K562 (cell line): ENCODE measurements around the gene CSF3. TPM values are rescaled to one million over a fixed set of nuclear protein-coding genes. Genes with fewer than 3 reads are reported as not detected.

ENCODE experiments used
- CHD4 ChIP-seq: fragments of 200-600 bp; sonication (generic); IDR thresholded peaks from 3 replicates; pipeline ENCODE4 v1.6.1; 2012; ENCODE audit warnings: low read depth, mild to moderate bottlenecking, mixed read lengths, low read length, inconsistent platforms; ENCODE audit not compliant: insufficient read depth, insufficient replicate concordance, poor library complexity, severe bottlenecking
- CXXC5 ChIP-seq: fragments of 250-450 bp; sonication (Bioruptor Pico); IDR thresholded peaks from 2 replicates; pipeline ENCODE4 v1.8.0; 2022; ENCODE audit warnings: inconsistent platforms, mild to moderate bottlenecking, moderate library complexity
- E2F8 ChIP-seq: fragments of 450-650 bp; IDR thresholded peaks from 2 replicates; pipeline ENCODE4 v1.7.1; 2018; ENCODE audit warnings: mild to moderate bottlenecking, low read depth; ENCODE audit not compliant: partially characterized antibody
- EP300 ChIP-seq: IDR thresholded peaks from 2 replicates; pipeline ENCODE4 v1.6.1; 2012; ENCODE audit warnings: low read length, improper control_type of control experiment
- FOXA3 ChIP-seq, 2 experiments: fragments of 450-650 bp in 1 of 2; sonication (generic) in 1 of 2; formaldehyde crosslinking; IDR thresholded peaks in 1 of 2; conservative IDR thresholded peaks in 1 of 2; 2 replicates each; pipeline versions ENCODE4 v1.4.0 to v1.8.0; 2020 to 2022; ENCODE audit warnings: mild to moderate bottlenecking in 2 of 2, missing genetic modification reagents in 1 of 2
- HDAC8 ChIP-seq: fragments of 450-650 bp; IDR thresholded peaks from 2 replicates; pipeline ENCODE4 v1.6.1; 2016; ENCODE audit warnings: mild to moderate bottlenecking, missing genetic modification characterization, moderate library complexity, missing compliant biosample characterization
- JUN ChIP-seq, 2 experiments: sonication (generic) in 1 of 2; formaldehyde crosslinking in 1 of 2; IDR thresholded peaks; 2 replicates each; pipeline versions ENCODE4 v1.6.1 to v1.8.0; 2012 to 2022; ENCODE audit warnings: borderline replicate concordance in 2 of 2, mild to moderate bottlenecking in 2 of 2, improper control_type of control experiment in 1 of 2, low read depth in 1 of 2, low read length in 1 of 2, missing genetic modification reagents in 1 of 2
- KLF13 ChIP-seq: fragments of 450-650 bp; IDR thresholded peaks from 2 replicates; pipeline ENCODE4 v1.6.1; 2016; ENCODE audit warnings: missing genetic modification characterization, low read depth, mild to moderate bottlenecking, missing compliant biosample characterization, moderate library complexity, borderline replicate concordance
- MBD2 ChIP-seq: sonication (generic); IDR thresholded peaks from 2 replicates; pipeline ENCODE4 v1.6.1; 2016; ENCODE audit warnings: low read depth, borderline replicate concordance
- MLLT1 ChIP-seq, 2 experiments: fragments of 450-650 bp; IDR thresholded peaks; 2 replicates each; pipeline ENCODE4 v1.6.1; 2016
- NR2C1 ChIP-seq, 2 experiments: fragments of 450-650 bp; IDR thresholded peaks; 2 replicates each; pipeline ENCODE4 v1.6.1; 2017; ENCODE audit warnings: mild to moderate bottlenecking in 2 of 2, antibody characterized with exemption in 1 of 2, inconsistent platforms in 1 of 2, missing compliant biosample characterization in 1 of 2, missing genetic modification characterization in 1 of 2
- POLR2G ChIP-seq: fragments of 200-400 bp; formaldehyde crosslinking; IDR thresholded peaks from 2 replicates; pipeline ENCODE4 v1.6.1; 2017; ENCODE audit warnings: low read depth, mild to moderate bottlenecking, antibody characterized with exemption, low read length, moderate library complexity
- ZBTB33 ChIP-seq: sonication (generic); formaldehyde crosslinking; IDR thresholded peaks from 2 replicates; pipeline ENCODE4 v1.8.1; 2023; ENCODE audit warnings: mild to moderate bottlenecking, missing genetic modification reagents
- ZC3H11A ChIP-seq: IDR thresholded peaks from 2 replicates; pipeline ENCODE4 v1.6.1; 2012; ENCODE audit warnings: low read depth, low read length, improper control_type of control experiment
- ZC3H8 ChIP-seq: fragments of 450-650 bp; IDR thresholded peaks from 2 replicates; pipeline ENCODE4 v1.6.1; 2017
- ZEB2 ChIP-seq: fragments of 450-650 bp; IDR thresholded peaks from 2 replicates; pipeline ENCODE4 v1.6.1; 2016
- ZNF668 ChIP-seq: fragments of 250-450 bp; sonication (Bioruptor Pico); IDR thresholded peaks from 2 replicates; pipeline ENCODE4 v1.8.0; 2022; ENCODE audit warnings: mild to moderate bottlenecking, inconsistent platforms
- polyA plus RNA-seq, 8 experiments: library from polyadenylated mRNA; depleted of rRNA in 4 of 8; stranded (reverse) in 5 of 8; unstranded in 3 of 8; fragments of >200 nt; fragmentation: Nextera tagmentation in 2 of 8; fragmentation: Illumina TruSeq in 1 of 8; extraction: Ambion mirVana in 2 of 8; extraction: Trizol in 1 of 8; gene quantifications; 2 replicates each; pipeline versions ENCODE4 v1.2.1 to v1.2.3, GENCODE V29; 2011 to 2014; ENCODE audit warnings: inconsistent platforms in 1 of 8, missing spikeins in 1 of 8
- total RNA-seq, 7 experiments: library from RNA; depleted of rRNA in 6 of 7; stranded (reverse); fragments of >200 nt in 6 of 7; fragmentation: Illumina TruSeq in 2 of 7; extraction: Trizol in 2 of 7; gene quantifications; 2 replicates each; pipeline versions ENCODE4 v1.2.1 to v1.2.3, GENCODE V29; 2011 to 2021; ENCODE audit warnings: low replicate concordance in 1 of 7
- TF ChIP-seq, protein P1 (sequence below): fragments of 450-650 bp; formaldehyde crosslinking; IDR thresholded peaks from 2 replicates; pipeline ENCODE4 v1.4.0; 2022; ENCODE audit warnings: missing genetic modification characterization

CSF3 gene
- total and polyA plus RNA-seq, 9 of the 15 experiments (the other 6 are each of a cell fraction or from before 2014, with no cell fraction given): 0.19 TPM; not detected in 8

DNA sequence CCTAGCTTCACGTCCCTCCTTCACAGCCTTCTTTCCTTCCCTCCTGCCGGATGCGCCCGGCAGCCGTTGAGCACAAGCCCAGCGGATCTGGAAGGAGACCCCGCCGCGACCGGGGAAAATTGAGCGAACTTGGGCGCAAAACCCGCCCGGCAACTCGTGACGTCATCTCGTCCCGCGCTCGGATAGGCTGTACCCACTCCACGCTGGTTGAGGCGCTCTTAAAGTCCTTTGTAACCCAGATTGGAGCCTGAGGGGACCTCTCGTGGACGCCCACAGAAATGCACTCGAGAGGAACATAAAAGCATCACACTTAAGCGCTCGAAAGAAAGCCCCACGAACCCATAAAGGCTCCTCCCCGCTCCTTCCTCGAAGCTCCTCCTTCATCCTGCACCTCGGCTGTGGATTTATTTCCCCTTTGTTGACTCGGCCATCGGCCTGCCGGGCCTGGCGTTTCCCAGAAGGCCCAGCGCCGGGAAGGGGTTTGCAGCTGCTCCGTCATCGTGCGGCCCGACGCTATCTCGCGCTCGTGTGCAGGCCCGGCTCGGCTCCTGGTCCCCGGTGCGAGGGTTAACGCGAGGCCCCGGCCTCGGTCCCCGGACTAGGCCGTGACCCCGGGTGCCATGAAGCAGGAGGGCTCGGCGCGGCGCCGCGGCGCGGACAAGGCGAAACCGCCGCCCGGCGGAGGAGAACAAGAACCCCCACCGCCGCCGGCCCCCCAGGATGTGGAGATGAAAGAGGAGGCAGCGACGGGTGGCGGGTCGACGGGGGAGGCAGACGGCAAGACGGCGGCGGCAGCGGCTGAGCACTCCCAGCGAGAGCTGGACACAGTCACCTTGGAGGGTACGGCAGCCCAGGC lies 34.7 kb upstream of the CSF3 start, which contains the start of gene PSMD3 (continued):
- TF ChIP-seq JUN (IDR thresholded peaks at IDR 0.05; ENCODE audit: borderline replicate concordance, low read depth, low read length) (peak; percentile 65), JUN (CRISPR knock-in tag; IDR thresholded peaks at IDR 0.05; ENCODE audit: borderline replicate concordance) (no peak), POLR2G (peak; percentile 96), E2F8 (peak; percentile 75), ZC3H8 (no peak), CHD4 (no peak), ZBTB33 (peak; percentile 70), FOXA3 (CRISPR knock-in tag; conservative IDR thresholded peaks at IDR 0.05 in 1 of 2, IDR thresholded peaks at IDR 0.05 in 1 of 2) (peak in 1 of 2 experiments; percentile 54; a peak in 1 of 4 replicates), EP300 (peak; percentile 79), NR2C1 (IDR thresholded peaks at IDR 0.05) (no peak), NR2C1 (tag; IDR thresholded peaks at IDR 0.05) (0 out of 2 replicates have a peak, but pooled peaks have one; percentile 15), ZNF668 (CRISPR knock-in tag) (no peak), ZC3H11A (peak; percentile 19; the same call in 1 of the 2 replicates), ZEB2 (peak; percentile 90), KLF13 (tag) (no peak), MLLT1 (IDR thresholded peaks at IDR 0.05) (peak; percentile 0 to 100; a peak in 2 of 4 replicates), CXXC5 (CRISPR knock-in tag) (peak; percentile 94), MBD2 (0 out of 2 replicates have a peak, but pooled peaks have one; percentile 69), HDAC8 (tag) (peak; percentile 81; the same call in 1 of the 2 replicates)
- TF ChIP-seq, protein P1, sequence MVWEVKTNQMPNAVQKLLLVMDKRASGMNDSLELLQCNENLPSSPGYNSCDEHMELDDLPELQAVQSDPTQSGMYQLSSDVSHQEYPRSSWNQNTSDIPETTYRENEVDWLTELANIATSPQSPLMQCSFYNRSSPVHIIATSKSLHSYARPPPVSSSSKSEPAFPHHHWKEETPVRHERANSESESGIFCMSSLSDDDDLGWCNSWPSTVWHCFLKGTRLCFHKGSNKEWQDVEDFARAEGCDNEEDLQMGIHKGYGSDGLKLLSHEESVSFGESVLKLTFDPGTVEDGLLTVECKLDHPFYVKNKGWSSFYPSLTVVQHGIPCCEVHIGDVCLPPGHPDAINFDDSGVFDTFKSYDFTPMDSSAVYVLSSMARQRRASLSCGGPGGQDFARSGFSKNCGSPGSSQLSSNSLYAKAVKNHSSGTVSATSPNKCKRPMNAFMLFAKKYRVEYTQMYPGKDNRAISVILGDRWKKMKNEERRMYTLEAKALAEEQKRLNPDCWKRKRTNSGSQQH: peak; percentile 47; the same call in 1 of the 2 replicates
